DND-41 (cell line): ENCODE results near the gene PLPP6.
A peak's percentile ranks its signal among the peaks of the same experiment; 100 is the strongest.
"Not testable (repeated sequence)": the region's sequence is repeated elsewhere in the genome, so short reads cannot be mapped to it uniquely, and the experiment has no call there.

ENCODE experiments used
- ATAC-seq: fragments of 200-7000 bp; cut with Tn5 transposase; 3 replicates; pipeline ENCODE4 v1.9.1; 2021; ENCODE audit warnings: low read depth; ENCODE audit not compliant: insufficient read depth
- DNase-seq: peaks from one replicate; pipeline ENCODE4 v3.0.0-alpha.2; 2020
- H2AFZ ChIP-seq: 2 replicates; pipeline ENCODE4 v1.6.0; 2012; ENCODE audit warnings: low read depth, low read length
- H3K27ac ChIP-seq: 2 replicates; pipeline ENCODE4 v1.5.1; 2012; ENCODE audit warnings: low read length, inconsistent platforms
- H3K27me3 ChIP-seq: fragments of 200-600 bp; sonication (generic); 2 replicates; pipeline ENCODE4 v1.6.0; 2012; ENCODE audit warnings: low read length, mild to moderate bottlenecking, inconsistent platforms; ENCODE audit not compliant: insufficient read depth, poor library complexity
- H3K36me3 ChIP-seq: 2 replicates; pipeline ENCODE4 v1.5.1; 2012; ENCODE audit warnings: low read length, inconsistent platforms; ENCODE audit not compliant: insufficient read depth
- H3K4me1 ChIP-seq: 2 replicates; pipeline ENCODE4 v1.5.1; 2012; ENCODE audit warnings: mild to moderate bottlenecking, low read length; ENCODE audit not compliant: insufficient read depth
- H3K4me2 ChIP-seq: 2 replicates; pipeline ENCODE4 v1.6.0; 2012; ENCODE audit warnings: mild to moderate bottlenecking, moderate library complexity, low read length, inconsistent platforms; ENCODE audit not compliant: insufficient read depth
- H3K4me3 ChIP-seq, 2 experiments: fragments of 200-600 bp in 1 of 2; shearing (Covaris generic) in 1 of 2; 2 replicates each; pipeline ENCODE4 v1.5.1; 2012 to 2016; ENCODE audit warnings: inconsistent platforms in 2 of 2, low read length in 2 of 2, mild to moderate bottlenecking in 2 of 2, low read depth in 1 of 2, moderate library complexity in 1 of 2
- H3K79me2 ChIP-seq: 2 replicates; pipeline ENCODE4 v1.6.0; 2012; ENCODE audit warnings: low read length, inconsistent platforms; ENCODE audit not compliant: insufficient read depth
- H3K9ac ChIP-seq: 2 replicates; pipeline ENCODE4 v1.6.0; 2012; ENCODE audit warnings: low read depth, mild to moderate bottlenecking, inconsistent platforms, low read length, moderate library complexity
- H3K9me3 ChIP-seq: 2 replicates; pipeline ENCODE4 v1.5.1; 2012; ENCODE audit warnings: low read length, moderate library complexity, mild to moderate bottlenecking, inconsistent platforms; ENCODE audit not compliant: insufficient read depth, severe bottlenecking
- H4K20me1 ChIP-seq: 2 replicates; pipeline ENCODE4 v1.6.0; 2012; ENCODE audit warnings: low read length; ENCODE audit not compliant: insufficient read depth
- CTCF ChIP-seq: IDR thresholded peaks from 2 replicates; pipeline ENCODE4 v1.5.1; 2012; ENCODE audit warnings: borderline replicate concordance, low read length, moderate library complexity, mild to moderate bottlenecking; ENCODE audit not compliant: poor library complexity, severe bottlenecking; ENCODE audit errors: extremely low read depth
- EZH2 ChIP-seq: IDR thresholded peaks from 3 replicates; pipeline ENCODE4 v1.6.1; 2012; ENCODE audit warnings: borderline replicate concordance, low read depth, mild to moderate bottlenecking, moderate library complexity, low read length, inconsistent platforms; ENCODE audit not compliant: severe bottlenecking

The PLPP6 gene

DNA sequence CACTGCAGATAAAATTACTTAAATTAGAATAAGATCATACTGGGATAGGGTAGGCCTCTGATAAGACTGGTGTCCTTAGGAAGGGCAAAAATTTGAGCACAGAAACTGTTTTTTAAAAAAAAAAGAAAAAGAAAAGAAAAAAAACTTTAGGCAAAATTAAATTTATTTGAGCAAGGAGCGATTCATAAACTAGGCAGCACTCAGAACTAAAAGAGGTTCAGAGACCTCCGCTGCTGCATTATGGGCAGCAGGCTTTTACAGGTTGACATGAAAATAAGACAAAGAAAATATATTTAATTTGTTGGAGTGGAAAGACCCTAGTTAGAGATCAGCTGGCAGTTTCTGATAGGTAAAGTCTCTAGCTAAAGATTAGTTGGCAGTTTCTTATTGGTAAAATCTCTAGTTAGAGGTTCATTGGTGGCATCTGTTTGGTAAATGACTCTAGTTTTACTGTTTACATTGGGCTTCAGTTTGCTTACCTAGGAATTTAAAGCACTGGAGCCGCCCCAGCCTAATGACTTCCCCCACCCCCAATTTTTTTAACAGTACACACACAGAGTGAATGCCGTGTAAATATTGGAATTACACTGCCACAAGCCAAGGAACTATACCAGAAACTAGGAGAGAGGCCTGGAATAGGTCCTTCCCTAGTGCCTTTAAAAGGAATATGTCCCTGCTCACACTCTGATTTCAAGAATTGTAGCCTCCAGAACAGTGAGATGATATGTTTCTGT lies 4.5 kb upstream of the PLPP6 start:
- ATAC-seq: no peak
- Histone ChIP-seq H2AFZ (no peak overlapping the region), H4K20me1 (no peaks in the 10 kb centered on the region), H3K36me3 (no peaks in the 10 kb centered on the region; the same call in 1 of the 2 replicates), H3K27ac (no peak overlapping the region), H3K79me2 (peaks cover 2% of the 10 kb centered on the region), H3K9me3 (no peaks in the 10 kb centered on the region), H3K4me1 (peaks cover 13% of the 10 kb centered on the region), H3K4me3 (no peak overlapping the region), H3K27me3 (no peaks in the 10 kb centered on the region), H3K9ac (no peak overlapping the region), H3K4me2 (no peak overlapping the region)
- DNase-seq: no peak
- no peak for TF ChIP-seq CTCF
- TF ChIP-seq EZH2: no peak

DNA sequence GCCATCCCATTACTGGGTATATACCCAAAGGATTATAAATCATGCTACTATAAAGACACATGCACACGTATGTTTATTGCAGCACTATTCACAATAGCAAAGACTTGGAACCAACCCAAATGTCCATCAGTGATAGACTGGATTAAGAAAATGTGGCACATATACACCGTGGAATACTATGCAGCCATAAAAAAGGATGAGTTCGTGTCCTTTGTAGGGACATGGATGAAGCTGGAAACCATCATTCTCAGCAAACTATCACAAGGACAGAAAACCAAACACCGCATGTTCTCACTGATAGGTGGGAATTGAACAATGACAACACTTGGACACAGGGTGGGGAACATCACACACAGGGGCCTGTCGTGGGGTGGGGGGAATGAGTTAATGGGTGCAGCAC lies 1.4 kb upstream of the PLPP6 start:
- not testable (repeated sequence) for H3K36me3 ChIP-seq, H3K9ac ChIP-seq, H3K27ac ChIP-seq, H3K27me3 ChIP-seq, DNase-seq, H3K4me3 ChIP-seq, H3K4me2 ChIP-seq, H2AFZ ChIP-seq, H3K9me3 ChIP-seq, H4K20me1 ChIP-seq, ATAC-seq
- H3K4me1 ChIP-seq: peaks cover 37% of the 10 kb centered on the region
- H3K79me2 ChIP-seq: peaks cover 10% of the 10 kb centered on the region

- H3K27ac ChIP-seq: no peak overlapping the region
- no peak overlapping the region for H3K9ac ChIP-seq
- 0 out of 2 replicates have a peak overlapping the region, but pooled peaks have one; percentile 80 for H2AFZ ChIP-seq
Measured at GRCh38 chr9:4661165-4661564, 929 bp upstream of the PLPP6 start.

More at GRCh38 chr9:4661165-4661564, 929 bp upstream of the PLPP6 start:
- H3K4me1 ChIP-seq: peaks cover 37% of the 10 kb centered on the region
- H4K20me1 ChIP-seq: no peaks in the 10 kb centered on the region
- TF ChIP-seq CTCF (no peak), EZH2 (no peak)
- no peak for ATAC-seq
- H3K4me3 ChIP-seq: no peak overlapping the region
- H3K27me3 ChIP-seq: no peaks in the 10 kb centered on the region
- DNase-seq: no peak
- H3K79me2 ChIP-seq: peaks cover 10% of the 10 kb centered on the region
- H3K9me3 ChIP-seq: no peaks in the 10 kb centered on the region
- no peaks in the 10 kb centered on the region; the same call in 1 of the 2 replicates for H3K36me3 ChIP-seq
- H3K4me2 ChIP-seq: peak overlapping the region; percentile 98
